GM19043 (cell line): Measurements from ENCODE around the gene AATK.
"Not testable (repeated sequence)": the region's sequence is repeated elsewhere in the genome, so short reads cannot be mapped to it uniquely, and the experiment has no call there.

Experiments
- ATAC-seq: cut with Tn5 transposase; IDR thresholded peaks from one replicate; pipeline ENCODE4 v1.9.1; 2021; ENCODE audit warnings: low read depth; ENCODE audit not compliant: unreplicated experiment

The AATK gene

DNA sequence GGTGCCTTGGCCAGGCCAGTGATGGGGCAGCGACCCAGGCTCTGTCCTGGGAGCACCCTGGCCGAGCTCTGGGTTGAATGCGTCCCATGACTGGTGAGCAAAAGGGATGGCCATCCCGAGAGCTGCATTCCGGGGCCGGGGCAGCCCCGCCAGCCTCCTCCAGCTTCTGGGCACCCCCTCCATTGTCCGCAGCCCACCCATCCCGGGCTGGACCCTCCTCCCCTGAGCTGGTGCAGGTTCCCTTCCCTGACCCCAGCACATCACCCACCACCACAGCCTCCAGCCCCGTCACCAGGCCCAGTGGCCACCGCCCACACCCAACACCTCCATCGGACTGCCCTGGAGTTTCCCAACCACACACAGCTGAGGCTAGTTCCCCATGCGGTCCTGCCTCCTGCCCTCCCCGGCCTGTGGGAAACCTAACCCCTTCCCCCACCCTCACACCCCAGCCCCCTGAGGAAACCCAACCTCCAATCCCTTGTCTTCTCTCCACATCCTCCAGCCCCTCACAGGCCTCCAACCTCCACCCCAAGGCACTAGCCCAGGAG lies 17.0 kb downstream of the AATK start:
- ATAC-seq, result no peak

- no peak for ATAC-seq
Observed at GRCh38 chr17:81148571-81148970, 17.4 kb downstream of the AATK start.

DNA sequence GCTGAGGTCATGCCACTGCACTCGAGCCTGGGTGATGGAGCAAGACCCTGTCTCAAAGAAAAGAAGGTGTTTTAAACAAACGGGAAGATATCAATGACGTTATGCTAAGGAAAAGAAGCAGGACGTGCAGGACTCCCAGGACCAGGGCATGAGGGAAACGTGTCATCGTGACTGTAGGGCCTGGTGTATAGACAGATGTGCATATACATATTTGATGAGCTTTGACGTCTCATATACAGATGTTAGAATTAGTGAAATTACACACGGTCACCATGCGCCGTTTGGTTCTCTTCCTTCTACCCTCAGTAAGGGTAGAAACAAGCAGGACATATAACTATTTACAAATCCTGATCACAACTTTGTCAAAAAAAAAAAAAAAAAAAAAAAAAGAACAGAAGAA lies 18.3 kb downstream of the AATK start:
- no peak for ATAC-seq

DNA sequence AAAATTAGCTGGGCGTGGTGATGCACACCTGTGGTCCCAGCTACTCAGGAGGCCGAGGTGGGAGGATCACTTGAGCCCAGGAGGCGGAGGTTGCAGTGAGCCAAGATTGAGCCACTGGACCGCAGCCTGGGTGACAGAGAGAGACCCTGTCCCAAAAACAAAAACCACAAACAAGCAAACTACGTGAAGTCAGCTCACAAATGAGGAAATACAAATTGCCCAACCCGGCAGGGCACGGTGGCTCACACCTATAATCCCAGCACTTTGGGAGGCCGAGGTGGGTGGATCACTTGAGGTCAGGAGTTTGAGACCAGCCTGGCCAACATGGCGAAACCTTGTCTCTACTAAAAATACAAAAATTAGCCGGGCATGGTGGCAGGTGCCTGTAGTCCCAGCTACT lies 19.8 kb downstream of the AATK start:
- ATAC-seq, result not testable (repeated sequence)

DNA sequence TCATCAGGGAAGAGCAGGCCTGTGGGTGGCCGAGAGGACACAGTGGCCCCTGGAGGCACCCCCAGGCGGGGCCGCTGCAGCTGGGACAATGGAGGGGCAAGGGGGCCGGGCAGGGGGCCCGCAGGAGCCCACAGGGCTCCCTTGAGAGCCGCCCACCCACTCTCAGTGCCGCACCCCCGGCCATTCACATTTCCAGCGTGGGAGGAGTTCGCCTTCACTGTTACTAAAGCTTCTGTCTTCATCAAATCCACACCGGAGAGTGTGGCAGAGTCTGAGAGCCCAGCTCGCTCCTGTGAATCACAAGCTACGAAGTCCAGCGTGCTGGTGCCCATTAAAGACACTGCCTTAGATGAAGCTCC lies 21.6 kb downstream of the AATK start:
- ATAC-seq, result no peak

DNA sequence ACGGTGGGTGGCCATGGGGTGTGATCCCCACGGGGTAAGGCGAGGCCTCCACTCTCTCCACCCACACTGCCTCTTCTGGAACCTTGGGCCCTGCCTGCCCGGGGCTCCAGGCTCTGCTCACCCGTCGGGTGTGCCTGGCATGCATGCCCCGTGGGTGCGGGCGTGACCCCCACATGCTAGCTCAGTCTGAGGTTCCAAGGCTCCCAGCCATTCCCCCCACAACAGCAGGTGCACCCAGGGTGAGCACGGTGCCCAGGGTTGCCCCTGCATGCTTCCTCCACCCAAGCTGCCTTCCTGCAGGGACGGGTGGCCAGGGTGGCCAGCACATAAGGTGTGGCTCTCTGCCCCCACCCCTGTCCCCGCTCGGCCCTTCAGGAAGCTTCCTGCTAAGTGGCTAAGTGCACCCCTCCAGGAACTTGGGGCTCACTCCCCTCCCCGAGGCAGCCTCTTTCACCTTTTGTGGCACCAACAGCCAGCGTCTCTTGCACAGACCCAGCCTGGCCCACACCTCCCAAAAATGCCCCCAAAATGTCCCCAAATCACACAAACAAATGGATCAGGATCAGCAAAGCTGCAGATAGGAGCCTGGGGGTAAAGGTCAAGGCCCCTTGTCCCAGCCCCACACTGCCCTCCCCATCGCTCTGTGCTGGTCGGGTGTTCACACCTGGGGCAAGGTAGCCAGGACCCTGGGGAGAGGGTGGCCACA lies 22.2 kb downstream of the AATK start:
- ATAC-seq, result no peak

GRCh38 chr17:81143200-81143527 lies 22.9 kb downstream of the AATK start:
- no peak for ATAC-seq

- no peak for ATAC-seq
Observed at GRCh38 chr17:81142301-81143199, 23.5 kb downstream of the AATK start.

GRCh38 chr17:81140695-81141094 lies 25.3 kb downstream of the AATK start:
- no peak for ATAC-seq

DNA sequence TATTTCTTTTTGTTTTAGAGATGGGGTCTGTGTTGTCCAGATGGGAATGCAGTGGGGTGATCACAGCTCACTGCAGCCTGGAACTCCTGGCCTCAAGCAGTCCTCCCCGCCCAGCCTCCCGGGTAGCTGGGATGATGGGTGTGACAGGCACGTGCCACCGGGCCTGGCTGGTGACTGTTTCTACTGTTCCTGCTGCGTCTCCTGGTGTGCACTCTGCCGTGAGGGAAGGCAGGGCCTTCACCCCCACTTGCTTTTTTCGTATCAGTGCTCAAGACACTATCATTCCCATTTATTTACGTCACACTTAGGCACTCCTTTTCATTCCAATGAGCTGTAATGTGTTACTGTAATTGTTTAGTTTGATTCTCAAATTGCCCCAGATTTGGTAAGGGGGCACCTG lies 26.0 kb downstream of the AATK start:
- no peak for ATAC-seq

GRCh38 chr17:81139428-81139827 lies 26.6 kb downstream of the AATK start:
- ATAC-seq, result no peak

- ATAC-seq, result no peak
Observed at GRCh38 chr17:81138500-81138899, 27.5 kb downstream of the AATK start.

DNA sequence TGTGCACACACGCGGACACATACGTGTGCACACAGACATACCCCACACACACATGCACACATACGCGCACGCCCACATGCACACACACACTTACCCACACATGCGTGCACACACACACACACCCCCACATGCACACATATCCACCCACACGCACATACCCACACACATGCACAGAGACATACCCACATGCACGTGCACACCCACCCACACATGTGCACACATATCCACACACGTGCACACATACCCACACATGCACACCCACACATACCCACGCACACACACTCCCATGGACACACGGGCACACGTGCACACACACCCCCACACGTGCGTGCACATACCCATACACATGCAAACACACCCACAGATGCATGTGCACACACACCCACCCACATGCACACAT lies 27.9 kb downstream of the AATK start:
- no peak for ATAC-seq

DNA sequence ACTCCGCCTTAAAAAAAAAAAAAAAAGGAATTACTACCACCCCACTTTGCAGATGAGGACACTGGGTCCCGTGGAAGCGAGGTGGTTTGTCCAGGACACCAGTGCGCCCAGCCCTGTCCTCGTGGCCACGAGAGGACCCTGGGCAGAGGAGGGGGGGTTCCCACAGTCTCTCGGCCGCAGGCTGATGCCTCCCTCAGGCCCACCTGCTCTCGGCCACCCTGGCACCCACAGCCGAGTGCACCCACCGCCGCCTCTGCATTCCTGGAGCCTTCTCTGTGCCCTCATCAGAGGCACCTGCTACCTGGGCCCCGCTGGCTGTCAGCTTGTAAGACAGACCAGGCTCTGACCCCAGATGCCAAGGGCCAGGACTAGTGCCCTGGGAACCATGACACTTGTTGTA lies 28.8 kb downstream of the AATK start:
- no peak for ATAC-seq

DNA sequence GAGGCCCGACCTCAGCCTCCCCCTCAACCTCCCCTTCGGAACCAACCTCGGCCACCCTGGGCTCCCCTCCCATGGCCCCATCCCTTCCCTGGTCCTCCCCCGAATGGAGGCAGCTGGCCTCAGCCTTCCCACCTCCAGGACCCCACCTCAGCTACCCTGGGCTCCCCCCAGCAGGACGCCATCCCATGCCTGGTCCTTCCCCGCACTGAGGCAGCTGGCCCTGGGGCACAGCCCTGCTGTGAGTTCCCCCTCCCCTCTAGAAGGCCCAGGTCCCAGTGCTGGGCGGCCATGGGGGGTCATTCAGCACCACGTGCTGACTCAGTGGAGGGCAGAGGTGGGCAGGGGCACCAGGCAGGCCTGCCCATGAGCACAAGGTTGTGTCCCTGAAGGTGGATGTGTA lies 29.7 kb downstream of the AATK start:
- no peak for ATAC-seq

DNA sequence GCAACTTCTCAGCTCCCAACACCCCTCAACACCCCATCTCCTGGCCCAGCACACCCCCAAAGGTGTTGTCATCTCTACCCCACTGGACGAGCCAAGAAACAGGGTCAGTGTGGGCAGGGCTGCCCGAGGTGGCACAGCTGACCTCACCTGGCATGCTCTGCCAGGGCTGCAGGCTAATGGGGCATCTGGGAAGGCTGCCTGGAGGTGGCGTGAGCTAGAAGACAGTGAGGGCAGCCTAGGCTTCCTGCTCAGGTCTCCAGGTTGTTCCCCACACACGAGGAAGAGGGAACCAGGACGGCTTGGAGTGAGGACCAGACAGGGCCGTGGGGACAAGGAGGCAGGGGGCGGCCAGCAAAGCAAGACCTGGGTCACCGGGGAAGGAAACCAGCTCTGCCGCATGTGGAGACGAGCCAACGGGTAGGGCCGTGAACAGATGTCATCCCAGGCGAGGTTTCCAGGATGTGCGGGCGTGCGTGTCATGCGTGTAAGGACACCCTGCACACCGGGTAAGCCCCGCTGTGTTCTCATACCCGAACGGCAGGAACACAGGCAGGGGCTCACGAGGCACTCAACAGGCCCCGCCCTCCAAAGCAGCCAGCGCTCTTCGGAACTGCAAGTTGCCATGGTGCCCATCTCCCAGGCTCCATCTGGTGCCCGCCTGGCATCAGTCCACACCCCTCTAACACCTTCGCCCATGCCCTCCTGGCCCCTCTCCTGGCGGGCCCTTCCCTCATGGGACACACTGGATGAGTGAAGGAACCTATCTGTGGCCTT lies 30.3 kb downstream of the AATK start:
- ATAC-seq, result no peak

DNA sequence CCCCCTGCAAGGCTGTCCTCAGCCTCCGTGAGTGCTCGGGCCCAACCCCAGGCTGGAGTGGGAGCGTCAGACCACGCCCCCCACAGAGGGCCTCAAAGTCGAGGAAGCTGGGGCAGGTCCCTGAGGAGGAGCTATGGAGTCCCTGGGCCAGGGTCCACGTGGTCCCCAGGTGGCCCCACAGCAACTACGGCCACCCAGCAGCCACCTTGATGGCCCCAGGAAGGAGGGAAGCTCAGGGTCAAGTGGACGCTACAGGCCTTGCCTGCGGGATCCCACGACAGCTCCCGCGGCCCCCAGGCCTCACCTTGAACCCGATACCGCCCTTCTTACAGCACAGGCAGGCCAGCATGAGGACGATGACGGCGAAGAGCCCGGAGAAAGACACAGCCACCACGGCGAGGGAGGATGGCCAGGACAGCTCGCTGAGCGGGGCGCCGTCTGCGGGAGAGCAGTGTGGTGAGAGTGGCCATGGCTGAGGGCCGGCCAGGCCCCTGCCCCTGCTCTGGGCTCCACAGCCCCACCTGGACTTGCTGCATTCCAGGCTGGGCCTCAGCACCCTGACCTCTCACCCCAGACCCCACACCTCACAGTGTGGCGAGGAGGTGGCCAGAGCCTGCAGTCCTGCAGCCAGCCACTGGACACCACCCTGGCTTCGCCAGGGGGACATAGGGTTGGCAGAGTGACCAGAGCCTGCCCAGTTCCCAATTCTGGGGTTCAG lies 31.8 kb downstream of the AATK start:
- ATAC-seq, result no peak

DNA sequence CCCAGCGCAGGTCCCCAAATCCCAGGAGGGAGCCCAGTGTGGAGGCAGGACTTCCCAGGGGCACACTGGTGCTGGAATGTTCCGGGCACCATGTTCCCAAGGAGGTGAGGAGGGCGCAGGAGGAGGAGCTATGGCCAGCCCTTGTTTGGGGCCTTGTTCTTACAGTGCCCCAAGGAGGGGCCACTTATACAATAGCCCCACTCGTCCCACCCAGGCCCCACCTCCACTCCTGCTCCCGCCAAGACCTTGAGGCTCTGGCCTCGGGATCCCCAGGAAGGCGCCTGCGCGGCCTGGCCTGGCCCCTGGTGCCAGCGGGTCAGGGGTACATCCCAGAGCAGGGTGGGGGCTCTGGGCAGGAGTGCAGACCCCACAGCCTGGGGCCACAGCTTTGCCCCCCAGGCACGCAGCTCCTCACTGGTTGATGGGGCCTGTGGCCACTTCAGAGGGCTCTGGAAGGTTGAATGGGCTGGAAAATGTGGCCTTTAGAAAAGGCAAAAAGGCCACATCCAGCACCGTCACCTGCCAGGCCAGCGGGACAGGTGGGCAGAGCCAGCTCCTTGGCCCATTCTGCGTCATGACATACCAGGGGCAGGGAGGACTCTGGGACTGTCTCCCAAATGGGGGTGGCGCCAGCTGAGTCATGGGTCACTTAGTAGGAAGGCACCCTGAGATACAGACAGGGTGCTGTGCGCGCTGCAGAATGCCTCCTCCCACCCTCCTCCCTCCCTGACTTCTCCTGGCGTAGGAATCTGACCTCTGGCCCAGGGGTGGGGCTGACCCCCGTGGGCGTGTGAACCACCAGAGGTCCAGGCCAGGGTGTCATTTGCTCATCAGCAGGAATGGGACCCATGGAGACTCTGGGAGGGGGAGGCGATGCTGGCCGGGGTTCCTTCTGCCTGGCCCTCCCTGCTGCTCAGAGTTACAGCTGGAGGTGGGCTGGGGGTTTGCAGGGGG lies 33.0 kb downstream of the AATK start:
- ATAC-seq, result no peak

DNA sequence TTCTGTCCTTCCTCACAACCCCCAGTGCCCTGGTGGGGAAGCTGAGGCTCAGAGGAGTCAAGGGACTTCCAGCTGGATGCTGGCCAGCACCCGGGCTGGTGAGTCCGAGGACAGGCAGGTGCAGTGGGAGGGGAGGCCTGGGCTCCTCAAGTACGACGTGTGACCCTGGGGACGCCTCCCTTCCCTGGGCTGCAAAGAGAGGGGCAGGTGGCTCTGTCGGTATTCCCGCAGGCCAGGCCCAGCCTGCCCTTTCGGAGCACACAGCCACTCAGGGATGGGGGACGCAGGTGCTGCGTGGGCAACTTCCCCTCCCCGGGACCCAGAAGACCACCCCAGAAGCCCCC lies 33.9 kb downstream of the AATK start:
- ATAC-seq, result no peak
